Left ventricle myocardium inferior (tissue), 1 donor: ENCODE data around the gene EEF2. TPM values are rescaled to one million over a fixed set of nuclear protein-coding genes. Genes with fewer than 3 reads are reported as not detected.

Experiments used
- DNase-seq: peaks from one replicate; pipeline ENCODE4 v3.0.0-alpha.2; 2020
- H3K27ac ChIP-seq: fragments of 200-600 bp; replicated peaks from 2 replicates; pipeline ENCODE4 v1.8.0; 2021
- H3K27me3 ChIP-seq: fragments of 200-600 bp; 2 replicates; pipeline ENCODE4 v1.8.0; 2021; ENCODE audit warnings: low read depth
- H3K36me3 ChIP-seq: fragments of 200-600 bp; 2 replicates; pipeline ENCODE4 v1.8.0; 2021
- H3K4me1 ChIP-seq: fragments of 200-600 bp; 2 replicates; pipeline ENCODE4 v1.8.0; 2021
- H3K4me3 ChIP-seq: fragments of 200-600 bp; 2 replicates; pipeline ENCODE4 v1.8.0; 2021; ENCODE audit warnings: mild to moderate bottlenecking, moderate library complexity
- H3K9me3 ChIP-seq: fragments of 200-600 bp; replicated peaks from 2 replicates; pipeline ENCODE4 v1.8.0; 2021
- intact Hi-C: fragments of 100-400 bp; cut with micrococcal nuclease; formaldehyde crosslinking; loops from one replicate; pipeline ENCODE4 v1.11.0; 2022
- total RNA-seq: library from RNA; stranded (reverse); fragmentation: NEBNext Ultra II Directional; extraction: Animal tissue kit (Norgen Biotek cat#: 25700); gene quantifications from one replicate; pipeline ENCODE4 v1.2.1, GENCODE V29; 2021
- TF ChIP-seq, protein P1 (sequence below): fragments of 200-600 bp; IDR thresholded peaks from 2 replicates; pipeline ENCODE4 v1.8.0; 2021; ENCODE audit warnings: antibody characterized with exemption, mild to moderate bottlenecking, borderline replicate concordance
- donor health status: DM: no; HTN: yes; CAD: no; lungs with severe emphysema.

The EEF2 gene
- total RNA-seq, 1 donor from 2014 or later = 2,303 TPM

DNA sequence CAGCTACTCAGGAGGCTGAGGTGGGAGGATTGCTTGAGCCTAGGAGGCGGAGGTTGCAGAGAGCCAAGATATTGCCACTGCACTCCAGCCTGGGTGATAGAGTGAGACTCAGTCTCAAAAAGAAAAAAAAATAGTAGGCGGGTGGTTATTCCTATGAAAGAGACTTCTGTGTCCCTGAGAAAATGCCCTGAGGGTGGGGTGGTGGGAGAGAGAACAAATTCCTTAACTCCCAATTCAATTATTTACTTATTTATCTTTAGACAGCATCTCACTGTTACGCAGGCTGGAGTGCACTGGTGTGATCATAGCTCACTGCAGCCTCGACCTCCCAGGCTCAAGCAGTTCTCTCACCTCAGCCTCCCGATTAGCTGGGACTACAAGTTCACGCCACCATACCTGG, 10.3 kb upstream of the EEF2 start:
- no peaks in the 10 kb centered on the region for H3K9me3 ChIP-seq
- H3K4me1 ChIP-seq = no peaks in the 10 kb centered on the region
- intact Hi-C loops = no loop called here
- no peak overlapping the region for H3K4me3 ChIP-seq
- TF ChIP-seq, protein P1, sequence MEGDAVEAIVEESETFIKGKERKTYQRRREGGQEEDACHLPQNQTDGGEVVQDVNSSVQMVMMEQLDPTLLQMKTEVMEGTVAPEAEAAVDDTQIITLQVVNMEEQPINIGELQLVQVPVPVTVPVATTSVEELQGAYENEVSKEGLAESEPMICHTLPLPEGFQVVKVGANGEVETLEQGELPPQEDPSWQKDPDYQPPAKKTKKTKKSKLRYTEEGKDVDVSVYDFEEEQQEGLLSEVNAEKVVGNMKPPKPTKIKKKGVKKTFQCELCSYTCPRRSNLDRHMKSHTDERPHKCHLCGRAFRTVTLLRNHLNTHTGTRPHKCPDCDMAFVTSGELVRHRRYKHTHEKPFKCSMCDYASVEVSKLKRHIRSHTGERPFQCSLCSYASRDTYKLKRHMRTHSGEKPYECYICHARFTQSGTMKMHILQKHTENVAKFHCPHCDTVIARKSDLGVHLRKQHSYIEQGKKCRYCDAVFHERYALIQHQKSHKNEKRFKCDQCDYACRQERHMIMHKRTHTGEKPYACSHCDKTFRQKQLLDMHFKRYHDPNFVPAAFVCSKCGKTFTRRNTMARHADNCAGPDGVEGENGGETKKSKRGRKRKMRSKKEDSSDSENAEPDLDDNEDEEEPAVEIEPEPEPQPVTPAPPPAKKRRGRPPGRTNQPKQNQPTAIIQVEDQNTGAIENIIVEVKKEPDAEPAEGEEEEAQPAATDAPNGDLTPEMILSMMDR = no peak
- no peak overlapping the region for H3K27ac ChIP-seq
- no peaks in the 10 kb centered on the region for H3K27me3 ChIP-seq
- DNase-seq = no peak
- H3K36me3 ChIP-seq = no peaks in the 10 kb centered on the region

DNA sequence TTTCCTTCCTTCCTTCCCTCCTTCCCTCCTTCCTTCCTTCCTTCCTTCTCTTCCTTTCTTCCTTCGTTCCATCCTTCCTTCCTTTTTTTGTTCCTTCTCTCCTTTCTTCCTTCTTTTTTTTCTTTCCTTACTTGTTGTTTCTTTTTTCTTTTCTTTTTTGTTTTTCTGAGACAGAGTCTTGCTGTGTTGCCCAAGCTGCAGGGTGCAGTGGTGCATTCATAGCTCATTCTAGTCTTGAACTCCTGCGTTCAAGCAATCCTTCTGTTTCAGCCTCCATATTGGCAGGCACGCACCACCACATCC, 5.5 kb upstream of the EEF2 start:
- Histone ChIP-seq H3K9me3 (no peaks in the 10 kb centered on the region), H3K4me3 (no peak overlapping the region), H3K27ac (no peak overlapping the region), H3K27me3 (no peaks in the 10 kb centered on the region), H3K36me3 (no peaks in the 10 kb centered on the region), H3K4me1 (peaks cover 24% of the 10 kb centered on the region)
- TF ChIP-seq, protein P1 = no peak
- DNase-seq = no peak
- intact Hi-C loops = no loop called here

DNA sequence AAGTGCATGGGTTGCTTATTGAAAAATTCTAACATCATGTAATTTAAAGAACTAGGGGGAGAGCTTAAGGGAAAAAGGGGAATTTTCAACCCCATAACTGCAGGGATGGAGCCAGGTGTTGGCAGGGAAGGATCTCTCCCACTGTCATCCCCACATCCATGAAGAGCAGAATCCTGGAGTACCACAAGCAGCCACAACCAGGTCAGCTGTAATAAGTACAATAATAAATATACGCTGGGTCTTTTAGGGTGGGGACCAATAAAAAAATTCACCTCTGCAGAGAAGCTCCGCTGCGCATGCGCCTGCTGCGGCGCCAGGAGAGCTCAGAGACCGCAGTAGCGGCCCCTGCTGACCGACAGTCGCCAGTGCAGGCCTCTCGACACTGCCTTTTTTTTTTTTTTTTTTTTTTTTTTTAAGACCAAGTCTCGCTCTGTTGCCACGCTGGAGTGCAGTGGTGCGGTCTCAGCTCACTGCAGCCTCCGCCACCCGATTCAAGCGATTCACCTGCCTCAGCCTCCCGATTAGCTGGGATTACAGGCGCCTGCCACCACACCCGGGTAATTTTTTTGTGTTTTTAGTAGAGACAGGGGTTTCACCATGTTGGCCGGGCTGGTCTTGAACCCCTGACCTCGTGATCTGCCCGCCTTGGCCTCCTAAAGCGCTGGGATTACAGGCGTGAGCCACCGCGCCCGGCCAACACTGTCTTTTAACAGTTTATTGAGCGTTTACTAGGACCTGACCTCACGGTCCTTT, 2.5 kb upstream of the EEF2 start:
- intact Hi-C loops = loop anchor here (10.0 kb wide), 1 partner anchor 147 kb away; no protein-coding TSS in a partner anchor
- H3K27me3 ChIP-seq = no peaks in the 10 kb centered on the region
- H3K9me3 ChIP-seq = no peaks in the 10 kb centered on the region
- DNase-seq = peak; percentile 90
- peaks cover 52% of the 10 kb centered on the region for H3K4me1 ChIP-seq
- peaks cover 17% of the 10 kb centered on the region for H3K36me3 ChIP-seq
- H3K27ac ChIP-seq = peak overlapping the region; percentile 93
- H3K4me3 ChIP-seq = peak overlapping the region; percentile 88
- TF ChIP-seq, protein P1 = peak; percentile 90

DNA sequence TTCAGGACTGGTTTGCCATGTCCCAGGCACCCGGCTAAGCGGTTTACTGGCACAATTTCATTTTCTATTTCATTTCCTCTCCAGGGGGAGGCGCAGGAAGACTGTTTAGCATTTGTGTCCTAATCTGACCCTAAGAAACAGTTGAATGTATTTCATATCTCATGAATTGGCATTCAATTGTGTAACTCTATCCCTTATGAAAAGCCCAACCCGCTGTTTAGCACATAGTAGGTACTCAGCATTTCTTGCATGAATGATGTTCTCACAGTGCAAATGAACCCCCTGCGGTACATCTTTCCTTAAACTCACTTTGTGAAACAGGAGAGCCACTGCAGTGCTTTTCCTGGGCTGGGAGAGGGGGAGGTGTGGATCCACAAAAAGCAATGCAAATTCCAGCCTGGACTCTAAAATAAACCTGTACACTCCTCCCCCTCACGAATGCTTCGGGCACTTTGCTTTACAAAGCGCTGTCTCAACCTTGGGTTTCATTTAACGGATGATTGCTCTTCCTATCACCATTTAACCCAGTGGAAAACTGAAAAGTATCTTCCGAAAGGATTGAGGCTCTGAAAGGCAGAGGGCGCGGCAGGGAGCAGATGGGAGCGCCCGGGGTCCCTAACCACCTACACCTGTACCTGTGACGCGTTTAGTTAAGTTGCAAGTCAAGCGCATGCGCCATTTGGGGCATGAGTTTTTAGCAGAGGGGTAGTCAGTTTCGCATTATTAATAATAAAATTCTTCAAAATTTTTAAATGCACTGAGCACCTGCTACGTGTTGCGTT, 1.2 kb upstream of the EEF2 start:
- Histone ChIP-seq H3K9me3 (no peaks in the 10 kb centered on the region), H3K27me3 (no peaks in the 10 kb centered on the region), H3K36me3 (peaks cover 31% of the 10 kb centered on the region), H3K4me1 (peaks cover 65% of the 10 kb centered on the region), H3K4me3 (peak overlapping the region; percentile 88), H3K27ac (peak overlapping the region; percentile 93)
- intact Hi-C loops = loop anchor here (10.0 kb wide), 1 partner anchor 148 kb away; no protein-coding TSS in a partner anchor
- TF ChIP-seq, protein P1 = peak; percentile 71
- no peak for DNase-seq

DNA sequence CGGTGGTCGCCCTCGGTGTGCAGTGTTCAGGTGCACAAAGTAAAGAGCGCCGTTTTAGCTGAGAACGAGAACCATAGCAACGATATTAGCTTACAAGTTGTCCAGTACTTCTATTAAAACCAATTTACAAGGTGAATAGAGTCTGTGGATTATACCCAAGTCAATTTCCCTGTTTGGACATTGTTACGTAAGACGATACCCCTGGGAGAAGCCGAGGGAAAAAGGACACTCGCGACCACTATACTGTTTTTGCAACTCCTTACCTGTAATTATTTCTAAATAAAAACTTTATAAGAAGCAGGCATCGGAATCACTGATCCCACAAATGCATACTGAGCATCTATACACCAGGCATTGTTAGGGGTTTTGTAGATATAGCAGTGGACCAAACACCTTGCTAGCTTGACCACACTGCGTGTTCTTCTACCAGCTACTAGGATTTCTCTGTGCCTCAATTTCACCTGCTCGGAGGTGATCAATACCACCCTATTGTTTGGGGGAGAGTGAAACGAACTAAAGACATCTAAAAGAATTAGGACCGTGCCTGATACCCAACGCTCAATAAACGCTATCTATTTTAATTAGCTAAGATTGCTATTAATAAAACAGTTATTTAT, 488 bp upstream of the EEF2 start:
- intact Hi-C loops = loop anchor here (10.0 kb wide), 1 partner anchor 149 kb away; no protein-coding TSS in a partner anchor
- H3K27me3 ChIP-seq = no peaks in the 10 kb centered on the region
- H3K36me3 ChIP-seq = peaks cover 38% of the 10 kb centered on the region
- no peak for DNase-seq
- TF ChIP-seq, protein P1 = no peak
- H3K27ac ChIP-seq = peak overlapping the region; percentile 93
- peaks cover 70% of the 10 kb centered on the region for H3K4me1 ChIP-seq
- no peaks in the 10 kb centered on the region for H3K9me3 ChIP-seq
- peak overlapping the region; percentile 88 for H3K4me3 ChIP-seq
